NK-92 treated with Interleukin-12 subunit alpha and Interleukin-12 subunit beta, amount 100 ng/mL, for 24 hours (cell line): ENCODE results near the gene DDX47.
"Not testable (repeated sequence)": the region's sequence is repeated elsewhere in the genome, so short reads cannot be mapped to it uniquely, and the experiment has no call there.

ENCODE experiments used
- DNase-seq: peaks from one replicate; lab custom pipeline; 2025; lab: John Stamatoyannopoulos, UW

The DDX47 gene

GRCh38 chr12:12822886-12823285, 9.7 kb downstream of the DDX47 start:
- no peak for DNase-seq

- no peak for DNase-seq
Measured at GRCh38 chr12:12823300-12823699, 10.2 kb downstream of the DDX47 start.

GRCh38 chr12:12823811-12824210, 10.7 kb downstream of the DDX47 start:
- DNase-seq: no peak

- no peak for DNase-seq
Measured at GRCh38 chr12:12835378-12836146, 22.4 kb downstream of the DDX47 start.

GRCh38 chr12:12836571-12836970, 23.4 kb downstream of the DDX47 start:
- no peak for DNase-seq

GRCh38 chr12:12837025-12837812, 24.1 kb downstream of the DDX47 start:
- no peak for DNase-seq

- DNase-seq: no peak
Measured at GRCh38 chr12:12837813-12838153, 24.6 kb downstream of the DDX47 start.

GRCh38 chr12:12839003-12839395, 25.9 kb downstream of the DDX47 start:
- DNase-seq: no peak

GRCh38 chr12:12839439-12839838, 26.3 kb downstream of the DDX47 start:
- not testable (repeated sequence) for DNase-seq

- DNase-seq: no peak
Measured at GRCh38 chr12:12839873-12840579, 26.9 kb downstream of the DDX47 start.

GRCh38 chr12:12840580-12840899, 27.4 kb downstream of the DDX47 start:
- DNase-seq: no peak

- DNase-seq: not testable (repeated sequence)
Measured at GRCh38 chr12:12841428-12841827, 28.3 kb downstream of the DDX47 start.

GRCh38 chr12:12845794-12846243, 32.7 kb downstream of the DDX47 start:
- no peak for DNase-seq

- DNase-seq: not testable (repeated sequence)
Measured at GRCh38 chr12:12846780-12847179, 33.6 kb downstream of the DDX47 start.

- no peak for DNase-seq
Measured at GRCh38 chr12:12853435-12853834, 40.3 kb downstream of the DDX47 start.

- no peak for DNase-seq
Measured at GRCh38 chr12:12859690-12860089, 46.5 kb downstream of the DDX47 start.

GRCh38 chr12:12864243-12864642, 51.1 kb downstream of the DDX47 start:
- no peak for DNase-seq

- no peak for DNase-seq
Measured at GRCh38 chr12:12868477-12869235, 55.5 kb downstream of the DDX47 start.

- DNase-seq: no peak
Measured at GRCh38 chr12:12870465-12870864, 57.3 kb downstream of the DDX47 start.

- no peak for DNase-seq
Measured at GRCh38 chr12:12871587-12872138, 58.5 kb downstream of the DDX47 start.

- no peak for DNase-seq
Measured at GRCh38 chr12:12872139-12872933, 59.2 kb downstream of the DDX47 start.
